ENCODE results near the gene CERS1.

- TF ChIP-seq TAF1 (IDR thresholded peaks at IDR 0.05; ENCODE audit: borderline replicate concordance, insufficient read depth, low read length) (no peak), POLR2AphosphoS5 (IDR thresholded peaks at IDR 0.05; ENCODE audit: low read depth, low read length) (no peak), REST (IDR thresholded peaks at IDR 0.05; ENCODE audit: insufficient read depth in 1 of 2, low read depth in 2 of 2, low read length in 2 of 2) (no peak), SIN3A (IDR thresholded peaks at IDR 0.05; ENCODE audit: borderline replicate concordance, insufficient read depth, low read length) (no peak), FOXP2 (optimal IDR thresholded peaks at IDR 0.05; ENCODE audit: borderline replicate concordance, extremely low read depth, extremely low read length, insufficient read depth) (no peak)
Observed at GRCh38 chr19:18832306-18833140, 63.4 kb downstream of the CERS1 start.

Measured in PFSK-1 (cell line).